ENCODE data around the gene PGAP6. TPM values are rescaled to one million over a fixed set of nuclear protein-coding genes. Genes with fewer than 3 reads are reported as not detected.
A peak's percentile ranks its signal among the peaks of the same experiment; 100 is the strongest.

The PGAP6 gene
- total and polyA plus RNA-seq, 2 of the 4 experiments (the other 2 are of a cell fraction), result 49.1 to 124 TPM

DNA sequence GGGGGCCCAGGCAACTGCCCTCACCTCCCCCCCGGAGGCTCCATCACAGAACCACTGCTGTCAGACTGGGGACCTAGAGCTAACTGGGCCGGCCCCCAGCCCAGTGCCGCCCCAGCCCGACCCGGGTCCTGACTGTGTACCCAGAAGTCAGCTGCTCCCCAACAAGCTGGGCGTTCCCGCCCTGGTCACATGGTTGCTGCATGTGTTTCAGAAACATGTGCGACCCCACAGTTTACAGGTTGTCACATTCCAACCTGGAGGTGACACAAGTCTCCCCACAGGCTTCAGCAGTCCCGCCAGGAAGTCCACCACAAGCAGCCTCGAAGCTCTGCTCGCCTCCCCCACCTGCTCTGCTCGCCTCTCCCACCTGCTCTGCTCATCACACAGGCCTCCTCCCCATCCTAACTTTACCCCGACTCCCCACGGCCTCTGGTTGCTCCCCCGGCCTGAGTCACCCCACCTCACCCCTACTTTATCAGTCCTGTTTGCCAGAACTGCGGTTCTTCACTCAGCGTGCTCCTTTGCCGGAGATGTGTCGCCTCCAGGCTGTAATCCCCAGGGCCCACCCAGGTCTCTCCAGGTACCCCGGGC is 12.4 kb downstream of the PGAP6 start:
- Histone ChIP-seq H3K14ac (replicated peaks; ENCODE audit: low read depth, low read length) (no peak overlapping the region), H3K56ac (ENCODE audit: extremely low read depth, insufficient read depth, low read length) (no peak overlapping the region), H3K9ac (ENCODE audit: low read depth, low read length) (no peak overlapping the region), H3K9me3 (ENCODE audit: control insufficient read depth, insufficient read depth, low read length) (no peaks in the 10 kb centered on the region), H3K9me1 (ENCODE audit: insufficient read depth, low read length) (no peaks in the 10 kb centered on the region), H4K8ac (ENCODE audit: low read depth in 2 of 2, low read length in 2 of 2) (no peak overlapping the region), H2BK20ac (ENCODE audit: low read depth, low read length) (no peak overlapping the region), H2AFZ (replicated peaks; ENCODE audit: low read length, poor library complexity) (no peak overlapping the region), H3K27ac (ENCODE audit: insufficient read depth, low read length) (no peak overlapping the region), H3K4me3 (ENCODE audit: insufficient read depth, low read depth, low read length) (no peak overlapping the region), H2BK5ac (ENCODE audit: low read depth, low read length, poor library complexity, severe bottlenecking) (no peak overlapping the region), H3K79me1 (ENCODE audit: low read depth in 1 of 2, low read length in 2 of 2) (peaks cover 4 to 11% of the 10 kb centered on the region in 2 experiments; a peak in 2 of 4 replicates), H3K36me3 (ENCODE audit: control insufficient read depth, insufficient read depth, low read length) (peaks cover 60% of the 10 kb centered on the region), H3K4me2 (ENCODE audit: low read depth, low read length) (no peak overlapping the region; the same call in 1 of the 2 replicates), H2BK15ac (ENCODE audit: low read depth, low read length) (no peak overlapping the region), H2AK9ac (replicated peaks; ENCODE audit: low read depth, low read length, poor library complexity) (peak overlapping the region; percentile 42), H2BK120ac (ENCODE audit: low read depth, low read length) (no peak overlapping the region), H3K18ac (ENCODE audit: low read depth, low read length) (no peak overlapping the region), H3K23ac (ENCODE audit: low read depth, low read length) (no peak overlapping the region), H3K27me3 (ENCODE audit: control insufficient read depth, insufficient read depth, low read length) (no peaks in the 10 kb centered on the region), H4K91ac (ENCODE audit: insufficient read depth, low read depth, low read length) (no peak overlapping the region), H2AK5ac (ENCODE audit: low read depth, low read length) (no peak overlapping the region), H3K4ac (ENCODE audit: low read depth, low read length) (no peak overlapping the region), H4K20me1 (ENCODE audit: insufficient read depth, low read length) (no peaks in the 10 kb centered on the region), H3K4me1 (ENCODE audit: control insufficient read depth, insufficient read depth, low read length) (peaks cover 7% of the 10 kb centered on the region; the same call in 1 of the 2 replicates), H4K5ac (ENCODE audit: low read depth, low read length) (no peak overlapping the region)
- BruUV-seq (replicated peaks), result no TSS peak
- DNase-seq (no peak), ATAC-seq (ENCODE audit: low read depth) (no peak)
- in situ Hi-C loops (cut with MboI; ENCODE audit: low sequenced_read_pairs) (no loop called here), intact Hi-C loops (cut with micrococcal nuclease) (no loop called here), dilution Hi-C loops (cut with HindIII; ENCODE audit: low sequenced_read_pairs, unreplicated experiment) (no loop called here)
- TF ChIP-seq MXI1 (IDR thresholded peaks at IDR 0.05; ENCODE audit: borderline replicate concordance, low read depth, low read length) (no peak), MAZ (IDR thresholded peaks at IDR 0.05; ENCODE audit: borderline replicate concordance, low read depth, low read length) (no peak), CEBPB (IDR thresholded peaks at IDR 0.05; ENCODE audit: low read depth, low read length) (no peak), BHLHE40 (IDR thresholded peaks at IDR 0.05; ENCODE audit: low read depth, low read length) (no peak), CHD1 (IDR thresholded peaks at IDR 0.05; ENCODE audit: low read depth, low read length) (no peak), MAFK (IDR thresholded peaks at IDR 0.05; ENCODE audit: low read depth, low read length) (no peak)
- TF ChIP-seq, protein P1, sequence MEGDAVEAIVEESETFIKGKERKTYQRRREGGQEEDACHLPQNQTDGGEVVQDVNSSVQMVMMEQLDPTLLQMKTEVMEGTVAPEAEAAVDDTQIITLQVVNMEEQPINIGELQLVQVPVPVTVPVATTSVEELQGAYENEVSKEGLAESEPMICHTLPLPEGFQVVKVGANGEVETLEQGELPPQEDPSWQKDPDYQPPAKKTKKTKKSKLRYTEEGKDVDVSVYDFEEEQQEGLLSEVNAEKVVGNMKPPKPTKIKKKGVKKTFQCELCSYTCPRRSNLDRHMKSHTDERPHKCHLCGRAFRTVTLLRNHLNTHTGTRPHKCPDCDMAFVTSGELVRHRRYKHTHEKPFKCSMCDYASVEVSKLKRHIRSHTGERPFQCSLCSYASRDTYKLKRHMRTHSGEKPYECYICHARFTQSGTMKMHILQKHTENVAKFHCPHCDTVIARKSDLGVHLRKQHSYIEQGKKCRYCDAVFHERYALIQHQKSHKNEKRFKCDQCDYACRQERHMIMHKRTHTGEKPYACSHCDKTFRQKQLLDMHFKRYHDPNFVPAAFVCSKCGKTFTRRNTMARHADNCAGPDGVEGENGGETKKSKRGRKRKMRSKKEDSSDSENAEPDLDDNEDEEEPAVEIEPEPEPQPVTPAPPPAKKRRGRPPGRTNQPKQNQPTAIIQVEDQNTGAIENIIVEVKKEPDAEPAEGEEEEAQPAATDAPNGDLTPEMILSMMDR (conservative IDR thresholded peaks at IDR 0.05; ENCODE audit: low read depth, low read length), result no peak
- TF ChIP-seq, protein P2, sequence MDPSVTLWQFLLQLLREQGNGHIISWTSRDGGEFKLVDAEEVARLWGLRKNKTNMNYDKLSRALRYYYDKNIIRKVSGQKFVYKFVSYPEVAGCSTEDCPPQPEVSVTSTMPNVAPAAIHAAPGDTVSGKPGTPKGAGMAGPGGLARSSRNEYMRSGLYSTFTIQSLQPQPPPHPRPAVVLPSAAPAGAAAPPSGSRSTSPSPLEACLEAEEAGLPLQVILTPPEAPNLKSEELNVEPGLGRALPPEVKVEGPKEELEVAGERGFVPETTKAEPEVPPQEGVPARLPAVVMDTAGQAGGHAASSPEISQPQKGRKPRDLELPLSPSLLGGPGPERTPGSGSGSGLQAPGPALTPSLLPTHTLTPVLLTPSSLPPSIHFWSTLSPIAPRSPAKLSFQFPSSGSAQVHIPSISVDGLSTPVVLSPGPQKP (IDR thresholded peaks at IDR 0.05; ENCODE audit: borderline replicate concordance, low read depth, low read length), result no peak
- ChIA-PET POLR2A (ENCODE audit: unreplicated experiment) (no interaction called here), CTCF (no interaction called here)
- WGBS, 2 experiments (ENCODE audit: extremely low coverage in 2 of 2, insufficient read length in 1 of 2), result 81% methylated on average over 17 of the region's 20 CpGs; no CpG with 5 or more reads in 1 of the 2 experiments
